NCI-H1436 (cell line): ENCODE measurements around the gene AMTN.

ENCODE experiments used
- DNase-seq: peaks from one replicate; lab custom pipeline; 2025; lab: John Stamatoyannopoulos, UW

AMTN gene

GRCh38 chr4:70559924-70560323 lies 41.6 kb downstream of the AMTN start:
- DNase-seq: no peak

DNA sequence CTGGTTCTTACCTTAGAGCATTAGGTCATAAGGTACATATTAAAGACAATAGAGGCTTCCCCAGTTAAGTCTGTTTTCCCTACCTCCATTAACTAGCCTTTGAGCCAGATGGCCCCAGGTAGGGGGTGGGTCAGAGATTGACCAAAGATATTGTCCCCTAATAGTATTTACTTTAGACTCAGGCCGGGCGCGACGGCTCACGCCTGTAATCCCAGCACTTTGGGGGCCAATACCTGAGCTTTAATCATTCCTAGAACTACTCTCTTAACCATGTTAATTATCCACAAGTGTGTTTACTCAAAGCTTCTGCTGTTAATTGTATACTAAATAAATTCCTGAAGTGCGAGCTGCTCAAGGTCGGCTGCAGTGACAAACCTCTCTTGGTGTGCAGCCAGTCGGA lies 45.7 kb downstream of the AMTN start:
- no peak for DNase-seq

- DNase-seq: no peak
Measured at GRCh38 chr4:70570796-70571195, 52.4 kb downstream of the AMTN start.

- DNase-seq: no peak
Measured at GRCh38 chr4:70571772-70572171, 53.4 kb downstream of the AMTN start.

DNA sequence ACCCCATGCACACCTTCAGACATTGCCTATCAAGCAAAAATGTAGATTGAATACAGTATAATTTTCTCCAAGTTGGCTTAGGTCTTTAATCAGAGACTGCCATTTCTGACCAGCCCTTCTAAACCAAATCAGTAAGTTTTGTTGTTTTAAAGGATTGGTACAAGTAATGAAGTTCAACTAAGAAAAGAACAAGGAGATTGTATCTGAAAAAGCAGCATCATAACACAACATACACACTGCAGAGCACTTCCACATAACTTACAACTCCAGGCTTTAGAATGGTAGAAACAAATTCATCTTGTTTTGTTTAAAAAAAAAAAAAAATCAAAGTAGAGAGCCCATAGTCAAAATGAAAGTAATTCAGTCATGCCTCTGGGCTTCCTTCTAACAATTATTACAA lies 57.6 kb downstream of the AMTN start:
- no peak for DNase-seq

DNA sequence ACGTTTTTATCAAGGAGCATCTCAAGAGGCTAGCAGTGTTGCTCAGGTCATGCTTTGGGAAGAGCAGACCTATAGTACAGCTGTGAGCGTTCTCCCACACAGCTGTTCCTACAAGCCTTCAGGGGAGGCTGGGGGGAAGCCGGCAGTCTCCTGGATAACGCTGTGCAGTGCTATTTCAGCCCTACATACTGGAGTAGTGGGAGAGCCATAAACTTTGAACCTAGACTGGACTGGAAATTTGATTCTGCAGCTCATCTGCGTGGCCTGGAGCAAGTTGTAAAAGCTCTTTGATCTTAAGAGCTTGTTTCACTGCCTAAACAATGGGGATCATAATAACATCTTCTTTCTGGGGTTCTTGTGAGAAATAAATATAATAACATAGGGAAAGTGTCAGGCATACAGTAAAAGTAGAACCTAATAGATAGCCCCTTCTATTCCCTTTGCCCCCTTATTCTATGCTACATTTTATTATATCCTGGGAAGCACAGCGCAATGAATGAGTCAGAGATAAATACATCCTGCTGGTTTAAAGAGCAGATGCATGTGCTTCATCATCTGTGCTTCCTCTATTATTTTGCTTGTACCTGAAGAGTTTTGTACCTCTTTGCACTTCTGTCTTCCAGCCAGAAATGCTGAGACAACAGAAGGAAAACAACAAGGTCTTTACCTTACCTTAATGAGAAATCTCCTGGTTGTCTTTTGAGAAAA lies 59.0 kb downstream of the AMTN start:
- DNase-seq: no peak

GRCh38 chr4:70581980-70582379 lies 63.6 kb downstream of the AMTN start:
- no peak for DNase-seq
